Smooth muscle cell (in vitro differentiated cells): ENCODE results near the gene EIF4E3. TPM values are rescaled to one million over a fixed set of nuclear protein-coding genes. Genes with fewer than 3 reads are reported as not detected.

Experiments used
- DNase-seq: peaks from one replicate; lab custom pipeline; 2025; ENCODE audit not compliant: unreplicated experiment; lab: John Stamatoyannopoulos, UW
- H2AFZ ChIP-seq: fragments of 200-600 bp; sonication (generic); 2 replicates; pipeline ENCODE4 v1.6.0; 2016; ENCODE audit warnings: antibody characterized with exemption, low read depth, mild to moderate bottlenecking
- H3F3A ChIP-seq: fragments of 200-600 bp; sonication (generic); 2 replicates; pipeline ENCODE4 v1.6.0; 2017; ENCODE audit warnings: antibody characterized with exemption, low read depth
- H3K27ac ChIP-seq: fragments of 200-600 bp; sonication (generic); 2 replicates; pipeline ENCODE4 v1.5.1; 2016; ENCODE audit warnings: low read depth, mild to moderate bottlenecking
- H3K27me3 ChIP-seq: fragments of 200-600 bp; sonication (generic); 2 replicates; pipeline ENCODE4 v1.6.1; 2016; ENCODE audit warnings: low read depth, mild to moderate bottlenecking
- H3K36me3 ChIP-seq: fragments of 200-600 bp; sonication (generic); 2 replicates; pipeline ENCODE4 v1.5.1; 2016; ENCODE audit warnings: low read depth
- H3K4me1 ChIP-seq: fragments of 200-600 bp; sonication (generic); 2 replicates; pipeline ENCODE4 v1.5.1; 2016; ENCODE audit warnings: low read depth
- H3K4me2 ChIP-seq: fragments of 200-600 bp; sonication (generic); 2 replicates; pipeline ENCODE4 v1.6.0; 2016; ENCODE audit warnings: mild to moderate bottlenecking
- H3K4me3 ChIP-seq: fragments of 200-600 bp; sonication (generic); 2 replicates; pipeline ENCODE4 v1.5.1; 2016; ENCODE audit warnings: mild to moderate bottlenecking
- H3K79me2 ChIP-seq: fragments of 200-600 bp; sonication (generic); 2 replicates; pipeline ENCODE4 v1.6.0; 2016; ENCODE audit warnings: low read depth, mild to moderate bottlenecking
- H3K9ac ChIP-seq: fragments of 200-600 bp; sonication (generic); 2 replicates; pipeline ENCODE4 v1.6.0; 2016; ENCODE audit warnings: low read depth
- H3K9me3 ChIP-seq: fragments of 200-600 bp; sonication (generic); replicated peaks from 2 replicates; pipeline ENCODE4 v1.5.1; 2016; ENCODE audit warnings: low read depth
- H4K20me1 ChIP-seq: fragments of 200-600 bp; sonication (generic); 2 replicates; pipeline ENCODE4 v1.6.0; 2016; ENCODE audit warnings: low read depth
- WGBS: methylation state at CpG from one replicate; pipeline ENCODE4 v1.1.7; 2016; ENCODE audit warnings: low lambda C conversion rate; 5-methylcytosine and 5-hydroxymethylcytosine counted together
- polyA plus RNA-seq: library from polyadenylated mRNA; unstranded; fragments of >200 nt; fragmentation: Nextera tagmentation; extraction: Ambion mirVana; gene quantifications from 2 replicates; pipeline ENCODE4 v1.2.1, GENCODE V29; 2016
- total RNA-seq: library from RNA; depleted of rRNA; stranded (reverse); fragments of >200 nt; gene quantifications from 2 replicates; pipeline ENCODE4 v1.2.3, GENCODE V29; 2014
- TF ChIP-seq, protein P1 (sequence below): fragments of 200-600 bp; sonication (generic); IDR thresholded peaks from 2 replicates; pipeline ENCODE4 v1.5.1; 2017; ENCODE audit warnings: borderline replicate concordance, mild to moderate bottlenecking, antibody characterized with exemption; ENCODE audit not compliant: insufficient read depth, poor library complexity, severe bottlenecking

EIF4E3 gene
- total and polyA plus RNA-seq, 2 experiments from 2014 or later = 2.3 to 3.5 TPM

DNA sequence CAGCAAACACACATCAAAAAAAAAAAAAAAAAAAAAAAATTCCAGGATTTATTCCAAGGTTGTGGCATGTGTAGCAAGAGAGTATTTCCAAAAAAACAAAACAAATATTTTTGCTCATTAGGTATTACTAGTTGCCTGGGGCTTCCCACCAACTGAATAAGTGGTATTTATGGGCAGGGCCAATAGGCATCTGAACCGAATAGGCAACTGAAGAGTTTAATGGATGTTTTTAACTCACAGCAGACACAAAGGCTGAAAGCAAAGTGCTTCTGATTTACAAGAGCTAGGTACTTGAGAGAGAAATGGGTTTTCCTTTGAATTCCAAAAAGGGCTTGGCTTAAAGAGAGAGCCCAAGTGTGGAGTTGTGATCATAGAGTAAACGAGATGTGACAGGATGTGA is 21.4 kb downstream of the EIF4E3 start:
- WGBS = 59% methylated on average over 2 of the region's 2 CpGs
- Histone ChIP-seq H2AFZ (no peak overlapping the region), H3K4me2 (no peak overlapping the region), H3K9ac (no peak overlapping the region), H3K9me3 (no peaks in the 10 kb centered on the region), H3K27me3 (no peaks in the 10 kb centered on the region), H3K4me3 (no peak overlapping the region), H3K4me1 (peaks cover 3% of the 10 kb centered on the region), H4K20me1 (no peaks in the 10 kb centered on the region), H3K36me3 (no peaks in the 10 kb centered on the region), H3K79me2 (no peaks in the 10 kb centered on the region), H3F3A (no peaks in the 10 kb centered on the region), H3K27ac (no peak overlapping the region)
- DNase-seq = no peak
- TF ChIP-seq, protein P1, sequence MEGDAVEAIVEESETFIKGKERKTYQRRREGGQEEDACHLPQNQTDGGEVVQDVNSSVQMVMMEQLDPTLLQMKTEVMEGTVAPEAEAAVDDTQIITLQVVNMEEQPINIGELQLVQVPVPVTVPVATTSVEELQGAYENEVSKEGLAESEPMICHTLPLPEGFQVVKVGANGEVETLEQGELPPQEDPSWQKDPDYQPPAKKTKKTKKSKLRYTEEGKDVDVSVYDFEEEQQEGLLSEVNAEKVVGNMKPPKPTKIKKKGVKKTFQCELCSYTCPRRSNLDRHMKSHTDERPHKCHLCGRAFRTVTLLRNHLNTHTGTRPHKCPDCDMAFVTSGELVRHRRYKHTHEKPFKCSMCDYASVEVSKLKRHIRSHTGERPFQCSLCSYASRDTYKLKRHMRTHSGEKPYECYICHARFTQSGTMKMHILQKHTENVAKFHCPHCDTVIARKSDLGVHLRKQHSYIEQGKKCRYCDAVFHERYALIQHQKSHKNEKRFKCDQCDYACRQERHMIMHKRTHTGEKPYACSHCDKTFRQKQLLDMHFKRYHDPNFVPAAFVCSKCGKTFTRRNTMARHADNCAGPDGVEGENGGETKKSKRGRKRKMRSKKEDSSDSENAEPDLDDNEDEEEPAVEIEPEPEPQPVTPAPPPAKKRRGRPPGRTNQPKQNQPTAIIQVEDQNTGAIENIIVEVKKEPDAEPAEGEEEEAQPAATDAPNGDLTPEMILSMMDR = no peak

DNA sequence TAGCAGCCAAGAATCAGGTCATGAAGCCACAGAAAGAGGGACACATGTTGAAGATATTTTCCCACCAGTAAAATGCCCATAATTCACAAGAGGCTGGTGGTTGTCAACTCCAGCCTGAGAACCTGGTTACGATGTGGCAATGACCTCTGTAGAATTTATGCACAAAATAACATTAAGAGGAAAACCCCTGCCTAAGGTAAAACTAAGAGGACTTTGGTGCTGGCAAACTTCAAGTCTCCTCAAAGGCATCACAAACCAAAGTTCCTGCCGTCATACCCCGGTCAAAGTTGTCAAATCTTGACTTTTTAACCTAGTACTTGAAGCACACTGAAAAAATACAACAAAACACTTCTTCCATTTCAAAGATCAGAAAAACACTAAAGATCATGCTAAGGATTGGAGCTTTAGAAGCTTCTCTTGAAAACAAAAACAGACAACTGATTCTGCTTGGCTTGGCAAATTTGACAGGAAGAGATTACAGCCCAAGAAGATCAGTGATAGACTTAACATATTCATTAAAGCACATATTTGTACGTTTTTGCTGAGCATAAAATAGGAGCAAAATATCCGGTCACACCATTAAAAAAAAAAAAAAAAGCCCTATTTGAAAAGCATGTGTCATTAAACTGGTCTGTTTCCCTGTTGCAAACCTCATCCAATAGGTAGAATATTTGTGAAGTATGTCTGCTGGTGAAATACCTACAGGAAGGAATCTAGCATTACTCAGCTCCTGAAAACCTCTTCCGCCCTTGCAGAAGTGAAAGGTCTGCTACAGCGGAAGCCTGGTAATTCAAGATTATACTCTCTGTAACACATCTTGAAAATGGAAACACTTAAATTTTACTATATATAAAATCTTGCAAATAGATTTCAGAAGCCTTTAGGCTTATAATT is 22.8 kb downstream of the EIF4E3 start:
- Histone ChIP-seq H3K36me3 (no peaks in the 10 kb centered on the region), H3K4me3 (no peak overlapping the region), H3K79me2 (no peaks in the 10 kb centered on the region), H3K27ac (no peak overlapping the region), H3F3A (no peaks in the 10 kb centered on the region), H3K4me2 (no peak overlapping the region), H3K27me3 (no peaks in the 10 kb centered on the region), H3K9ac (no peak overlapping the region), H4K20me1 (no peaks in the 10 kb centered on the region), H2AFZ (no peak overlapping the region), H3K4me1 (no peaks in the 10 kb centered on the region), H3K9me3 (no peaks in the 10 kb centered on the region)
- DNase-seq = no peak
- WGBS = 82% methylated on average over 7 of the region's 7 CpGs
- TF ChIP-seq, protein P1 = no peak

DNA sequence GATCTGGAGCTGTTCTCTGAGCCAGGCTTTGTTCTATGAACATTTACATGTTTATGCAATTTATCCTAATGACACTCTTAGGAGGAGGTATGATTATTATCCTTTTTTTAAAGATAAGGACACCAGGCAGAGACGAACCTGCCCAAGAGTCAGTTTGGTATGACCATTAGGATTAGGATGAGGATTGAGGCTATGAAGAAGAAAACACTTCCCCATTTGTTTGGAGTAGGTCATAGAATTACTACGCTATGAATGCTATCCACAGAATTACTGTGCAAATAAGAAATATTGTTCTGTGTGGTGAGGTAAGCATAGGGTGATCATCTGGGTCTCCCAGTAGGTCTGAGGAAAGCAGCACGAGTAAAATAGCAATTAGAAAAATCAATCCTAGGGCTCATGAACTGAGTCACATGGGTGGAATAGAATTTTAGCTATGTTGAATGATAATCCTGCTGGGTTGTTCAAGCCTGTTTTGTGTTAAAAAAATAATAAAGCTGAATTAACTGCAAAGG is 23.9 kb downstream of the EIF4E3 start:
- Histone ChIP-seq H3F3A (no peaks in the 10 kb centered on the region), H3K4me3 (no peak overlapping the region), H3K27me3 (no peaks in the 10 kb centered on the region), H3K36me3 (no peaks in the 10 kb centered on the region), H3K4me2 (no peak overlapping the region), H2AFZ (no peak overlapping the region), H3K27ac (no peak overlapping the region), H4K20me1 (no peaks in the 10 kb centered on the region), H3K9ac (no peak overlapping the region), H3K79me2 (no peaks in the 10 kb centered on the region), H3K9me3 (no peaks in the 10 kb centered on the region), H3K4me1 (no peaks in the 10 kb centered on the region)
- TF ChIP-seq, protein P1 = no peak
- 84% methylated on average over 3 of the region's 3 CpGs for WGBS
- no peak for DNase-seq
